WERI-Rb-1 (cell line): Measurements from ENCODE around the gene ADCK2.
"Not testable (repeated sequence)": the region's sequence is repeated elsewhere in the genome, so short reads cannot be mapped to it uniquely, and the experiment has no call there.

ENCODE experiments used
- DNase-seq: peaks from one replicate; pipeline ENCODE4 v3.0.0-alpha.2; 2020
- H3K27ac ChIP-seq: fragments of 250-450 bp; sonication (Bioruptor Pico); 2 replicates; pipeline ENCODE4 v1.5.1; 2020; ENCODE audit warnings: mild to moderate bottlenecking, moderate library complexity
- H3K27me3 ChIP-seq: fragments of 250-450 bp; sonication (Bioruptor Pico); 2 replicates; pipeline ENCODE4 v1.5.1; 2021; ENCODE audit warnings: mild to moderate bottlenecking, low read depth, moderate library complexity; ENCODE audit not compliant: insufficient read depth, severe bottlenecking
- H3K36me3 ChIP-seq: fragments of 250-450 bp; sonication (Bioruptor Pico); 2 replicates; pipeline ENCODE4 v1.5.1; 2020; ENCODE audit warnings: mild to moderate bottlenecking, moderate library complexity
- H3K4me3 ChIP-seq: 2 replicates; pipeline ENCODE4 v1.5.1; 2011; ENCODE audit warnings: low read depth, mild to moderate bottlenecking, control low read depth, low read length
- H3K9me3 ChIP-seq: fragments of 250-450 bp; sonication (Bioruptor Pico); 2 replicates; pipeline ENCODE4 v1.5.1; 2021; ENCODE audit warnings: mild to moderate bottlenecking, moderate library complexity; ENCODE audit not compliant: severe bottlenecking
- CTCF ChIP-seq: IDR thresholded peaks from 2 replicates; pipeline ENCODE4 v1.5.1; 2011; ENCODE audit warnings: low read depth, mild to moderate bottlenecking, control low read depth, inconsistent platforms, low read length

ADCK2 gene

DNA sequence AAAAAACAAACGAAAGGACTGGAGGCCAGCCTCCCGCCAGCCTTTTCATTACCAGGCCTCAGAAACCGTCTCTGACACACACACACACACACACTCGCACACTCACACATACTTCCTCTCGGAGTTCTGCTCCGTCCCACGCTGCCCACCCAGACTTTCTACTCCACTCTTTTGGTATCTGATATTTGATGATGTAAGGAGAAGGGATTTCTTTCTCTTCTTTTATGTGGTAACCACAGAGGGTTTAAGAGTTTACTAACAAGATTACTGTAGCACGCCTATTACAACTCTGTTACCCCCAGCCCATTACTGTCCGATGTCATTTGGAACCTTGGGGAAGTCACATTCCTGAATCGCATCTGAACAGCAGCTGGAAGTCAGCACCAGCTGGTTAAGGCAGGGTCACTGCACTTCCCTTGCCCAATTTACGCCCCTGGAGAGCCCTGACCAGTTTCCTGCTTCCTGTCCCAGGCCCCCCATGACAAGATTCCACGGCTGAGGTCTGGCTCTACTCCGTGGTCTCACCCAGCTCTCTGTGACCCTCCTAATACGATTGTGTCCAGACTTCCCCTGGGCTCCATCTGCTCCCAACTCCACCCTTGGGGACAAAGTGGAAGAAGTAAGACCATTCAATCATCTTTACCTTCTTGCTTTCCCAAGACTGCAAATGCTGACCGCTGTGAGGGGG lies 33.2 kb upstream of the ADCK2 start:
- Histone ChIP-seq H3K27me3 (no peaks in the 10 kb centered on the region), H3K4me3 (peak overlapping the region; percentile 90), H3K27ac (peak overlapping the region; percentile 83), H3K36me3 (peaks cover 27% of the 10 kb centered on the region), H3K9me3 (no peaks in the 10 kb centered on the region)
- DNase-seq: peak; percentile 41
- TF ChIP-seq CTCF: no peak

- peak overlapping the region; percentile 83 for H3K27ac ChIP-seq
- H3K4me3 ChIP-seq: peak overlapping the region; percentile 90
- no peaks in the 10 kb centered on the region for H3K9me3 ChIP-seq
- peak; percentile 55 for DNase-seq
- TF ChIP-seq CTCF: no peak
- H3K27me3 ChIP-seq: no peaks in the 10 kb centered on the region
- H3K36me3 ChIP-seq: peaks cover 27% of the 10 kb centered on the region
Measured at GRCh38 chr7:140640060-140640637, 32.6 kb upstream of the ADCK2 start.

GRCh38 chr7:140640727-140641523 lies 31.8 kb upstream of the ADCK2 start, which contains the start of gene DENND2A:
Gene DENND2A, minus strand, starts transcription at chr7:140640813. Its CDS starts 38,416 bp downstream, at chr7:140602397.
- no peaks in the 10 kb centered on the region for H3K27me3 ChIP-seq
- H3K27ac ChIP-seq: peak within 1 kb of the TSS; percentile 88
- H3K4me3 ChIP-seq: peak within 1 kb of the TSS; percentile 90
- DNase-seq: peak; percentile 93
- H3K36me3 ChIP-seq: peaks cover 27% of the 10 kb centered on the region
- no peak for TF ChIP-seq CTCF
- H3K9me3 ChIP-seq: no peaks in the 10 kb centered on the region

DNA sequence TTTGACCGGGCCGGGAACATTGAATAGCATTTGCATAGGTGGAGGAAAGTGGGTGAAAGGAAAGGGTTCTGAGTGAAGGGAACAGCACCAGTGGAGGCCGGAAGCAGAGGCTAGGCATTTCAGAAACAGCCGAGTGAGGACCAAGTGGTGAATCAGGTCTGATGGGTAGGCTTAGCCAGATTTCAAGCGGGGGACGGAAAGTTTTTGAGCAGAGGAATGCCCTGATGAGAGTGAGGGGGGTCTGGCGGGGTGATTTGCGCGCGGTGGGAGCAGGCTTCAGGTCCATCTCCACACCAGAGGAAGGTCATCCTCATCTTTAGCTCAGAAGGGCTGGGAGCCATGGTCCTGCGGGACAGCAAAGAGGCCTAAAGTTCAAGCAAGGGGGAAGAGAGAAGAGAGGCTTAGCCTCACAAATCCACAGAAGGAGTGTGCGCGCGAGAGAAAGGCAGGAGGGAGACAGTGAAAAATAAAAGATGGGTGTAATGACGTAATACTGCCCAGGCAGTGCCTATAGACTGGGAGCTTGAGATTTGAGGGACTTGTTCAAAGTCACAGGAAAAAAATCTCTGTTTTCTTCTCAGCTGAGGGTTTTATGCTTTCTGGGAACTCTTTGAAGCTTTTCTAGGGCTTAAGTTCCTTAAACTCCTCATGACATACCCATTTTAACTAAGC lies 31.1 kb upstream of the ADCK2 start:
- H3K4me3 ChIP-seq: peak overlapping the region; percentile 62
- H3K36me3 ChIP-seq: peaks cover 27% of the 10 kb centered on the region
- TF ChIP-seq CTCF: no peak
- H3K27ac ChIP-seq: peak overlapping the region; percentile 88
- peak; percentile 25 for DNase-seq
- H3K27me3 ChIP-seq: no peaks in the 10 kb centered on the region
- no peaks in the 10 kb centered on the region for H3K9me3 ChIP-seq

- Histone ChIP-seq H3K9me3 (no peaks in the 10 kb centered on the region), H3K36me3 (peaks cover 15% of the 10 kb centered on the region), H3K27me3 (no peaks in the 10 kb centered on the region), H3K4me3 (no peak overlapping the region), H3K27ac (no peak overlapping the region)
- DNase-seq: no peak
- TF ChIP-seq CTCF: no peak
Measured at GRCh38 chr7:140643416-140643815, 29.3 kb upstream of the ADCK2 start.

GRCh38 chr7:140644761-140645160 lies 28.0 kb upstream of the ADCK2 start:
- not testable (repeated sequence) for H3K27me3 ChIP-seq, DNase-seq, H3K9me3 ChIP-seq, H3K4me3 ChIP-seq, H3K27ac ChIP-seq, H3K36me3 ChIP-seq
